Measurements from ENCODE around the gene LSM14B. TPM values are rescaled to one million over a fixed set of nuclear protein-coding genes. Genes with fewer than 3 reads are reported as not detected.

Gene LSM14B
- total and polyA plus RNA-seq, 3 donors from 2014 or later, result 91.0 to 137 (median 116) TPM

GRCh38 chr20:62123450-62124118, 1.3 kb downstream of the LSM14B start:
- Histone ChIP-seq H3K36me3 (ENCODE audit: low read depth, missing control alignments) (no peaks in the 10 kb centered on the region), H3K9me3 (no peaks in the 10 kb centered on the region), H3K4me1 (peaks cover 15% of the 10 kb centered on the region), H3K27ac (peak overlapping the region; percentile 70 to 97), H3K4me3 (peak overlapping the region; percentile 81 to 90), H3K27me3 (no peaks in the 10 kb centered on the region)
- intact Hi-C loops (cut with DNase I; ENCODE audit: low total_unique reads), result loop anchor here (5.0 kb wide), 2 partner anchors 56 to 101 kb away; partner anchors contain the start of gene TAF4
- TF ChIP-seq POLR2A (IDR thresholded peaks at IDR 0.05) (no peak), CTCF (IDR thresholded peaks at IDR 0.05) (no peak)
- no peak for DNase-seq
- 12 to 19% methylated on average over 12 to 19 of the region's 19 CpGs for whole genome bisulfite sequencing, 2 donors

GRCh38 chr20:62126141-62126540, 3.9 kb downstream of the LSM14B start:
- Histone ChIP-seq H3K36me3 (ENCODE audit: low read depth, missing control alignments) (no peaks in the 10 kb centered on the region), H3K27ac (no peak overlapping the region), H3K27me3 (no peaks in the 10 kb centered on the region), H3K9me3 (no peaks in the 10 kb centered on the region), H3K4me1 (peaks cover 12% of the 10 kb centered on the region), H3K4me3 (no peak overlapping the region)
- intact Hi-C loops (cut with DNase I; ENCODE audit: low total_unique reads), result no loop called here
- WGBS, 2 donors, result 91 to 92% methylated on average over 20 of the region's 20 CpGs
- TF ChIP-seq CTCF (IDR thresholded peaks at IDR 0.05), result no peak
- no peak for TF ChIP-seq POLR2A (IDR thresholded peaks at IDR 0.05)
- DNase-seq, result no peak

- H3K36me3 ChIP-seq (ENCODE audit: low read depth, missing control alignments), result no peaks in the 10 kb centered on the region
- H3K9me3 ChIP-seq, result no peaks in the 10 kb centered on the region
- no peak overlapping the region for H3K4me3 ChIP-seq
- no peak overlapping the region for H3K27ac ChIP-seq
- TF ChIP-seq POLR2A (IDR thresholded peaks at IDR 0.05), result no peak
- no peak for TF ChIP-seq CTCF (IDR thresholded peaks at IDR 0.05)
- intact Hi-C loops (cut with DNase I; ENCODE audit: low total_unique reads), result no loop called here
- no peak for DNase-seq
- H3K27me3 ChIP-seq, result no peaks in the 10 kb centered on the region
- 88 to 91% methylated on average over 5 to 6 of the region's 6 CpGs for WGBS, 2 donors
- H3K4me1 ChIP-seq, result peaks cover 12% of the 10 kb centered on the region
Observed at GRCh38 chr20:62127799-62128198, 5.5 kb downstream of the LSM14B start.

- WGBS, 2 donors, result 90 to 94% methylated on average over 6 of the region's 6 CpGs
- H3K36me3 ChIP-seq (ENCODE audit: low read depth, missing control alignments), result no peaks in the 10 kb centered on the region
- no peak for DNase-seq
- intact Hi-C loops (cut with DNase I; ENCODE audit: low total_unique reads), result no loop called here
- H3K27ac ChIP-seq, result no peak overlapping the region
- H3K4me3 ChIP-seq, result no peak overlapping the region
- H3K27me3 ChIP-seq, result no peaks in the 10 kb centered on the region
- peaks cover 8% of the 10 kb centered on the region for H3K4me1 ChIP-seq
- no peaks in the 10 kb centered on the region for H3K9me3 ChIP-seq
- TF ChIP-seq POLR2A (IDR thresholded peaks at IDR 0.05) (no peak), CTCF (IDR thresholded peaks at IDR 0.05) (no peak)
Observed at GRCh38 chr20:62128502-62128901, 6.2 kb downstream of the LSM14B start.

Measured in testis (tissue), 3 donors.